ENCODE measurements around the gene CAMK2B. TPM values are rescaled to one million over a fixed set of nuclear protein-coding genes. Genes with fewer than 3 reads are reported as not detected.

CAMK2B gene
- total RNA-seq, 4 donors from 2014 or later: 0.89 to 5.1 (median 1.2) TPM

- DNase-seq (ENCODE audit: low spot score in 2 of 2): no peak
- 92% methylated on average over 11 of the region's 11 CpGs for WGBS
- no peak for TF ChIP-seq CTCF (IDR thresholded peaks at IDR 0.05)
- TF ChIP-seq EP300 (IDR thresholded peaks at IDR 0.05): no peak
- TF ChIP-seq POLR2AphosphoS5 (IDR thresholded peaks at IDR 0.05): no peak
- TF ChIP-seq POLR2A (IDR thresholded peaks at IDR 0.05): no peak
- H3K36me3 ChIP-seq: no peaks in the 10 kb centered on the region
- H3K4me1 ChIP-seq: peaks cover 2% of the 10 kb centered on the region
- H3K27me3 ChIP-seq: no peaks in the 10 kb centered on the region
- H3K9me3 ChIP-seq: no peaks in the 10 kb centered on the region
- H3K4me3 ChIP-seq: no peak overlapping the region
- H3K27ac ChIP-seq: no peak overlapping the region
Measured at GRCh38 chr7:44336491-44336890, 11.1 kb upstream of the CAMK2B start.

GRCh38 chr7:44335184-44335583 lies 9.8 kb upstream of the CAMK2B start:
- H3K4me1 ChIP-seq: peaks cover 2% of the 10 kb centered on the region
- WGBS: 80% methylated on average over 2 of the region's 4 CpGs
- TF ChIP-seq POLR2AphosphoS5 (IDR thresholded peaks at IDR 0.05) (no peak), POLR2A (IDR thresholded peaks at IDR 0.05) (no peak), EP300 (IDR thresholded peaks at IDR 0.05) (no peak), CTCF (IDR thresholded peaks at IDR 0.05) (no peak)

GRCh38 chr7:44334734-44335097 lies 9.3 kb upstream of the CAMK2B start:
- Histone ChIP-seq H3K27ac (no peak overlapping the region), H3K36me3 (no peaks in the 10 kb centered on the region), H3K4me1 (peaks cover 2% of the 10 kb centered on the region), H3K9me3 (no peaks in the 10 kb centered on the region), H3K4me3 (no peak overlapping the region), H3K27me3 (no peaks in the 10 kb centered on the region)
- no peak for TF ChIP-seq EP300 (IDR thresholded peaks at IDR 0.05)
- TF ChIP-seq CTCF (IDR thresholded peaks at IDR 0.05): no peak
- no peak for TF ChIP-seq POLR2A (IDR thresholded peaks at IDR 0.05)
- no peak for TF ChIP-seq POLR2AphosphoS5 (IDR thresholded peaks at IDR 0.05)
- 82% methylated on average over 9 of the region's 11 CpGs for WGBS
- DNase-seq (ENCODE audit: low spot score in 2 of 2): no peak

More at GRCh38 chr7:44335184-44335583, 9.8 kb upstream of the CAMK2B start:
- Histone ChIP-seq H3K27me3 (no peaks in the 10 kb centered on the region), H3K9me3 (no peaks in the 10 kb centered on the region), H3K27ac (no peak overlapping the region), H3K4me3 (no peak overlapping the region), H3K36me3 (no peaks in the 10 kb centered on the region)
- DNase-seq (ENCODE audit: low spot score in 2 of 2): no peak

GRCh38 chr7:44333911-44334733 lies 8.7 kb upstream of the CAMK2B start:
- WGBS: 70% methylated on average over 18 of the region's 19 CpGs
- no peaks in the 10 kb centered on the region for H3K9me3 ChIP-seq
- H3K27ac ChIP-seq: no peak overlapping the region
- H3K4me1 ChIP-seq: peaks cover 2% of the 10 kb centered on the region
- no peaks in the 10 kb centered on the region for H3K36me3 ChIP-seq
- H3K4me3 ChIP-seq: no peak overlapping the region
- TF ChIP-seq POLR2A (IDR thresholded peaks at IDR 0.05) (no peak), CTCF (IDR thresholded peaks at IDR 0.05) (no peak), EP300 (IDR thresholded peaks at IDR 0.05) (no peak), POLR2AphosphoS5 (IDR thresholded peaks at IDR 0.05) (no peak)
- no peaks in the 10 kb centered on the region for H3K27me3 ChIP-seq
- no peak for DNase-seq (ENCODE audit: low spot score in 2 of 2)

- Histone ChIP-seq H3K9me3 (no peaks in the 10 kb centered on the region), H3K4me3 (no peak overlapping the region), H3K36me3 (no peaks in the 10 kb centered on the region), H3K27me3 (peaks cover 10% of the 10 kb centered on the region), H3K27ac (no peak overlapping the region), H3K4me1 (peaks cover 2% of the 10 kb centered on the region)
- DNase-seq (ENCODE audit: low spot score in 2 of 2): no peak
- WGBS: 78% methylated on average over 5 of the region's 5 CpGs
- TF ChIP-seq EP300 (IDR thresholded peaks at IDR 0.05) (no peak), CTCF (IDR thresholded peaks at IDR 0.05) (no peak), POLR2AphosphoS5 (IDR thresholded peaks at IDR 0.05) (no peak), POLR2A (IDR thresholded peaks at IDR 0.05) (no peak)
Measured at GRCh38 chr7:44331682-44332081, 6.3 kb upstream of the CAMK2B start.

Data from suprapubic skin (tissue), 4 donors.